Retina (tissue), 1 donor: Measurements from ENCODE around the gene ENOPH1.
"Not testable (repeated sequence)": the region's sequence is repeated elsewhere in the genome, so short reads cannot be mapped to it uniquely, and the experiment has no call there.

ENCODE experiments used
- DNase-seq: peaks from one replicate; pipeline ENCODE4 v3.0.0-alpha.2; 2016

Gene ENOPH1

GRCh38 chr4:82428969-82429727 lies 1.2 kb upstream of the ENOPH1 start:
- peak; percentile 99 for DNase-seq

GRCh38 chr4:82429728-82430192 lies 630 bp upstream of the ENOPH1 start:
- DNase-seq, result no peak

GRCh38 chr4:82430964-82431745 lies 765 bp downstream of the ENOPH1 start:
- no peak for DNase-seq

GRCh38 chr4:82431831-82432230 lies 1.4 kb downstream of the ENOPH1 start:
- no peak for DNase-seq

- DNase-seq, result no peak
Measured at GRCh38 chr4:82432596-82432995, 2.2 kb downstream of the ENOPH1 start.

GRCh38 chr4:82433791-82434190 lies 3.4 kb downstream of the ENOPH1 start:
- DNase-seq, result no peak

- no peak for DNase-seq
Measured at GRCh38 chr4:82434949-82435348, 4.6 kb downstream of the ENOPH1 start.

GRCh38 chr4:82436130-82436529 lies 5.7 kb downstream of the ENOPH1 start:
- no peak for DNase-seq

- DNase-seq, result no peak
Measured at GRCh38 chr4:82436780-82437179, 6.4 kb downstream of the ENOPH1 start.

- DNase-seq, result no peak
Measured at GRCh38 chr4:82437285-82438005, 7.1 kb downstream of the ENOPH1 start.

GRCh38 chr4:82439088-82439487 lies 8.7 kb downstream of the ENOPH1 start:
- DNase-seq, result no peak

- DNase-seq, result no peak
Measured at GRCh38 chr4:82447886-82448285, 17.5 kb downstream of the ENOPH1 start.

GRCh38 chr4:82450966-82451755 lies 20.8 kb downstream of the ENOPH1 start:
- no peak for DNase-seq

GRCh38 chr4:82452026-82452425 lies 21.6 kb downstream of the ENOPH1 start:
- DNase-seq, result no peak

GRCh38 chr4:82457266-82457665 lies 26.9 kb downstream of the ENOPH1 start:
- no peak for DNase-seq

- no peak for DNase-seq
Measured at GRCh38 chr4:82458729-82459128, 28.3 kb downstream of the ENOPH1 start.

- no peak for DNase-seq
Measured at GRCh38 chr4:82461710-82462109, 31.3 kb downstream of the ENOPH1 start.

- DNase-seq, result peak; percentile 70
Measured at GRCh38 chr4:82462415-82462831, 32.0 kb downstream of the ENOPH1 start.

- DNase-seq, result no peak
Measured at GRCh38 chr4:82463221-82463620, 32.8 kb downstream of the ENOPH1 start.

GRCh38 chr4:82467471-82467870 lies 37.1 kb downstream of the ENOPH1 start:
- no peak for DNase-seq

GRCh38 chr4:82469791-82470345 lies 39.5 kb downstream of the ENOPH1 start:
- no peak for DNase-seq

- DNase-seq, result not testable (repeated sequence)
Measured at GRCh38 chr4:82473080-82473479, 42.7 kb downstream of the ENOPH1 start.
